H9 (cell line): ENCODE measurements around the gene AHNAK2. TPM values are rescaled to one million over a fixed set of nuclear protein-coding genes. Genes with fewer than 3 reads are reported as not detected.

Experiments used
- DNase-seq: peaks from one replicate; pipeline ENCODE4 v3.0.0-alpha.2; 2017
- H2AFZ ChIP-seq: one replicate; pipeline ENCODE4 v1.6.1; 2013; ENCODE audit warnings: mild to moderate bottlenecking, low read length, control low read depth, moderate library complexity
- H2AK5ac ChIP-seq: 2 replicates; pipeline ENCODE4 v1.6.1; 2013; ENCODE audit warnings: low read length, control low read depth, mixed read lengths; ENCODE audit not compliant: insufficient read length
- H2BK120ac ChIP-seq: one replicate; pipeline ENCODE4 v1.6.1; 2013; ENCODE audit warnings: low read depth, mild to moderate bottlenecking, low read length, control low read depth, inconsistent platforms; ENCODE audit not compliant: poor library complexity, severe bottlenecking
- H2BK12ac ChIP-seq: 2 replicates; pipeline ENCODE4 v1.6.1; 2013; ENCODE audit warnings: low read length, control low read depth, mixed read lengths, low read depth; ENCODE audit not compliant: insufficient read length
- H2BK15ac ChIP-seq: 2 replicates; pipeline ENCODE4 v1.6.1; 2013; ENCODE audit warnings: low read depth, low read length, control low read depth
- H2BK20ac ChIP-seq: one replicate; pipeline ENCODE4 v1.6.1; 2013; ENCODE audit warnings: low read depth, mild to moderate bottlenecking, low read length, control low read depth, inconsistent platforms; ENCODE audit not compliant: poor library complexity, severe bottlenecking
- H2BK5ac ChIP-seq: 2 replicates; pipeline ENCODE4 v1.6.1; 2013; ENCODE audit warnings: low read length, control low read depth, mixed read lengths; ENCODE audit not compliant: insufficient read length
- H3K14ac ChIP-seq: 2 replicates; pipeline ENCODE4 v1.6.1; 2013; ENCODE audit warnings: low read length, control low read depth; ENCODE audit not compliant: insufficient read depth
- H3K18ac ChIP-seq: 2 replicates; pipeline ENCODE4 v1.6.1; 2013; ENCODE audit warnings: low read depth, mild to moderate bottlenecking, mixed read lengths, low read length, control low read depth; ENCODE audit not compliant: insufficient read length
- H3K23ac ChIP-seq: 2 replicates; pipeline ENCODE4 v1.6.1; 2013; ENCODE audit warnings: low read length, control low read depth, mixed read lengths, low read depth; ENCODE audit not compliant: insufficient read length
- H3K23me2 ChIP-seq: 2 replicates; pipeline ENCODE4 v1.6.1; 2013; ENCODE audit warnings: low read depth, mild to moderate bottlenecking, mixed read lengths, low read length, control low read depth; ENCODE audit not compliant: insufficient read length, poor library complexity, severe bottlenecking
- H3K27ac ChIP-seq: 2 replicates; pipeline ENCODE4 v1.5.1; 2013; ENCODE audit warnings: low read length, control low read depth, mixed read lengths, low read depth; ENCODE audit not compliant: insufficient read length
- H3K27me3 ChIP-seq: 2 replicates; pipeline ENCODE4 v1.6.1; 2013; ENCODE audit warnings: low read length, control low read depth, inconsistent platforms; ENCODE audit not compliant: insufficient read depth
- H3K4ac ChIP-seq: 2 replicates; pipeline ENCODE4 v1.6.1; 2013; ENCODE audit warnings: low read depth, mild to moderate bottlenecking, control low read depth, inconsistent platforms, low read length, moderate library complexity
- H3K4me1 ChIP-seq: 2 replicates; pipeline ENCODE4 v1.6.1; 2013; ENCODE audit warnings: low read length, control low read depth, inconsistent platforms; ENCODE audit not compliant: insufficient read depth
- H3K4me2 ChIP-seq: 2 replicates; pipeline ENCODE4 v1.6.1; 2013; ENCODE audit warnings: low read length, control low read depth, mixed read lengths; ENCODE audit not compliant: insufficient read length, insufficient read depth
- H3K56ac ChIP-seq: 2 replicates; pipeline ENCODE4 v1.6.1; 2013; ENCODE audit warnings: low read depth, mild to moderate bottlenecking, mixed read lengths, low read length, control low read depth; ENCODE audit not compliant: insufficient read length
- H3K79me1 ChIP-seq: 2 replicates; pipeline ENCODE4 v1.6.1; 2013; ENCODE audit warnings: low read depth, mild to moderate bottlenecking, moderate library complexity, low read length, control low read depth, inconsistent platforms; ENCODE audit not compliant: insufficient read depth, poor library complexity, severe bottlenecking
- H3K79me2 ChIP-seq: 2 replicates; pipeline ENCODE4 v1.6.1; 2013; ENCODE audit warnings: low read length, control low read depth, inconsistent platforms; ENCODE audit not compliant: insufficient read depth
- H3K9ac ChIP-seq: 2 replicates; pipeline ENCODE4 v1.6.1; 2013; ENCODE audit warnings: low read length, control low read depth, mixed read lengths; ENCODE audit not compliant: insufficient read length; ENCODE audit errors: extremely low read depth
- H3K9me3 ChIP-seq: one replicate; pipeline ENCODE4 v1.6.1; 2013; ENCODE audit warnings: low read depth, low read length, inconsistent platforms; ENCODE audit not compliant: control insufficient read depth
- H3T11ph ChIP-seq: one replicate; pipeline ENCODE4 v1.6.1; 2013; ENCODE audit warnings: mild to moderate bottlenecking, low read length, control low read depth, inconsistent platforms
- H4K20me1 ChIP-seq: one replicate; pipeline ENCODE4 v1.6.1; 2013; ENCODE audit not compliant: control insufficient read depth, insufficient read length, insufficient read depth
- H4K5ac ChIP-seq: 2 replicates; pipeline ENCODE4 v1.6.1; 2013; ENCODE audit warnings: low read depth, mild to moderate bottlenecking, mixed read lengths, low read length, control low read depth; ENCODE audit not compliant: insufficient read length
- H4K8ac ChIP-seq: replicated peaks from 2 replicates; pipeline ENCODE4 v1.6.1; 2013; ENCODE audit warnings: low read length, control low read depth, mixed read lengths, low read depth; ENCODE audit not compliant: insufficient read length
- H4K91ac ChIP-seq: 2 replicates; pipeline ENCODE4 v1.6.1; 2013; ENCODE audit warnings: low read depth, mild to moderate bottlenecking, moderate library complexity, mixed read lengths, low read length, control low read depth; ENCODE audit not compliant: insufficient read length
- H3K27ac Mint-ChIP-seq, 3 experiments: 2 replicates in 2 of 3; 3 replicates in 1 of 3; pipeline ENCODE4 v1.8.0; 2020 to 2021; ENCODE audit warnings: mixed read lengths in 3 of 3, mild to moderate bottlenecking in 1 of 3, moderate library complexity in 1 of 3
- H3K27me3 Mint-ChIP-seq: 2 replicates; pipeline ENCODE4 v1.8.0; 2021; ENCODE audit warnings: low read depth, mild to moderate bottlenecking, moderate library complexity, mixed read lengths
- H3K36me3 Mint-ChIP-seq, 3 experiments: 2 replicates in 2 of 3; 3 replicates in 1 of 3; pipeline ENCODE4 v1.8.0; 2020 to 2021; ENCODE audit warnings: low read depth in 3 of 3, mixed read lengths in 3 of 3; ENCODE audit not compliant: insufficient read depth in 1 of 3
- H3K4me1 Mint-ChIP-seq, 2 experiments: 2 replicates each; pipeline ENCODE4 v1.8.0; 2020; ENCODE audit warnings: mixed read lengths in 2 of 2
- H3K4me3 Mint-ChIP-seq, 2 experiments: 2 replicates in 1 of 2; 3 replicates in 1 of 2; pipeline ENCODE4 v1.8.0; 2020 to 2021; ENCODE audit warnings: mild to moderate bottlenecking in 2 of 2, mixed read lengths in 2 of 2, moderate library complexity in 1 of 2
- H3K9me3 Mint-ChIP-seq, 2 experiments: 2 replicates in 1 of 2; 3 replicates in 1 of 2; pipeline ENCODE4 v1.8.0; 2020; ENCODE audit warnings: mild to moderate bottlenecking in 2 of 2, mixed read lengths in 2 of 2, moderate library complexity in 1 of 2
- WGBS: extraction: QIAGEN DNeasy Blood & Tissue Kit; methylation state at CpG from one replicate; pipeline ENCODE4 v1.1.7; 2013; ENCODE audit warnings: missing lambda C conversion rate, low lambda C conversion rate, mixed read lengths; ENCODE audit not compliant: insufficient read length; ENCODE audit errors: extremely low coverage; 5-methylcytosine and 5-hydroxymethylcytosine counted together
- total RNA-seq: library from RNA; stranded (reverse); gene quantifications from 2 replicates; pipeline ENCODE4 v1.2.1, GENCODE V29; 2021
- TF ChIP-seq, protein P1 (sequence below): fragments of 200-600 bp; sonication (generic); conservative IDR thresholded peaks from 3 replicates; pipeline ENCODE4 v1.8.0; 2021; ENCODE audit warnings: antibody characterized with exemption, mild to moderate bottlenecking

Gene AHNAK2
- total RNA-seq, 1 experiment from 2014 or later: 2.8 TPM

DNA sequence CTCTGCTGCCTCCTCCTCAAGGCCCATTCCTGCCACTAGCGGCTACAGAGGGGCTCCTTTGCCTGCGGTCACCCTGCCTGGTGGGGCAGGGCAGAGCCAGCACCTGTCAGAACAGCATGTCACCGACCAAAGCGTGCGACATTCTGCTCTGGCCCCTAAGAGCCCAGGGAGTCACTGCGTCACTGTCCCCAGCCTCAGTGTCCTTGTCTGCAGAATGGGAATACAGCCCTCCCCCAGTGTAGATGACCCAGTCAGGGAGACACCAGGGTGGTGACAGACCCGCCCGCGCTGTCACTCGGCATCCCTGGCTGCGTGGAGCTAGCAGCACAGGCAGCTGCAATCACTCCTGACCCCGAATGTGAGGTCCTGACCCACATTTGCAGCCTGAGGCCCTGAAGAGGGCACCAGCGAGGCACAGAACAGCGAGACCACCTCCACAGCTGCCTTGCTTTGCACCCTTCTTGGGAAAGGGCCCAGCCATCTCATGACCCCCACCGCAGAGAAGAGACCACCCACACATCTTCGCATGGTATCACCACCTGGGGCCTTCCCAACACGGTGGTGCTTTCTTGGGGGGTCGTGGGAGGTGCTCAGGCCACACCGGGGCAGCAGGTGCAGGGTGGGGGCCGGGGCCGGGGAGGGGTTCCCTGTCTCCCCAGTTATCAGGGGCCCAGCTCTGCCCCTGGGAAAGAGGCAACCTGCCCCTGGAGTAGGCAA lies 2.5 kb downstream of the AHNAK2 start:
- TF ChIP-seq, protein P1, sequence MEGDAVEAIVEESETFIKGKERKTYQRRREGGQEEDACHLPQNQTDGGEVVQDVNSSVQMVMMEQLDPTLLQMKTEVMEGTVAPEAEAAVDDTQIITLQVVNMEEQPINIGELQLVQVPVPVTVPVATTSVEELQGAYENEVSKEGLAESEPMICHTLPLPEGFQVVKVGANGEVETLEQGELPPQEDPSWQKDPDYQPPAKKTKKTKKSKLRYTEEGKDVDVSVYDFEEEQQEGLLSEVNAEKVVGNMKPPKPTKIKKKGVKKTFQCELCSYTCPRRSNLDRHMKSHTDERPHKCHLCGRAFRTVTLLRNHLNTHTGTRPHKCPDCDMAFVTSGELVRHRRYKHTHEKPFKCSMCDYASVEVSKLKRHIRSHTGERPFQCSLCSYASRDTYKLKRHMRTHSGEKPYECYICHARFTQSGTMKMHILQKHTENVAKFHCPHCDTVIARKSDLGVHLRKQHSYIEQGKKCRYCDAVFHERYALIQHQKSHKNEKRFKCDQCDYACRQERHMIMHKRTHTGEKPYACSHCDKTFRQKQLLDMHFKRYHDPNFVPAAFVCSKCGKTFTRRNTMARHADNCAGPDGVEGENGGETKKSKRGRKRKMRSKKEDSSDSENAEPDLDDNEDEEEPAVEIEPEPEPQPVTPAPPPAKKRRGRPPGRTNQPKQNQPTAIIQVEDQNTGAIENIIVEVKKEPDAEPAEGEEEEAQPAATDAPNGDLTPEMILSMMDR: no peak
- H4K8ac ChIP-seq: no peak overlapping the region

More for the DNA sequence above, 2.5 kb downstream of the AHNAK2 start:
- Histone ChIP-seq H2BK120ac (no peak overlapping the region), H3K9me3 (no peaks in the 10 kb centered on the region), H2BK20ac (no peak overlapping the region), H3T11ph (no peak overlapping the region), H3K23me2 (no peaks in the 10 kb centered on the region), H3K14ac (no peak overlapping the region), H3K4ac (no peak overlapping the region), H3K27ac (no peak overlapping the region), H2BK5ac (no peak overlapping the region), H3K23ac (no peak overlapping the region), H3K18ac (no peak overlapping the region), H2BK15ac (no peak overlapping the region), H3K9ac (no peak overlapping the region), H4K91ac (no peak overlapping the region), H4K20me1 (peaks cover 7% of the 10 kb centered on the region), H3K4me2 (no peak overlapping the region), H3K56ac (no peak overlapping the region), H3K79me2 (no peaks in the 10 kb centered on the region), H3K79me1 (no peaks in the 10 kb centered on the region), H2BK12ac (no peak overlapping the region), H4K5ac (no peak overlapping the region), H3K4me1 (no peaks in the 10 kb centered on the region), H2AFZ (no peak overlapping the region), H2AK5ac (no peak overlapping the region), H3K27me3 (peaks cover 14% of the 10 kb centered on the region; the same call in 1 of the 2 replicates)
- no peaks in the 10 kb centered on the region for H3K36me3 Mint-ChIP-seq
- no peak overlapping the region; a peak in 1 of 5 replicates for H3K4me3 Mint-ChIP-seq
- H3K9me3 Mint-ChIP-seq: no peaks in the 10 kb centered on the region; a peak in 1 of 5 replicates
- no CpG with 5 or more reads among the region's 21 CpGs for WGBS
- peaks cover 11 to 24% of the 10 kb centered on the region in 2 experiments for H3K4me1 Mint-ChIP-seq
- no peak overlapping the region for H3K27ac Mint-ChIP-seq
- DNase-seq: peak; percentile 55
- peaks cover 48% of the 10 kb centered on the region for H3K27me3 Mint-ChIP-seq
